Measurements from ENCODE around the gene TM9SF3. TPM values are rescaled to one million over a fixed set of nuclear protein-coding genes. Genes with fewer than 3 reads are reported as not detected.

Gene TM9SF3
- total RNA-seq, 4 donors from 2014 or later: 54.4 to 67.9 (median 59.5) TPM

GRCh38 chr10:96517284-96517683 lies 69.5 kb downstream of the TM9SF3 start:
- intact Hi-C loops (cut with DNase I; ENCODE audit: low total_unique reads): no loop called here

GRCh38 chr10:96516337-96516736 lies 70.5 kb downstream of the TM9SF3 start:
- intact Hi-C loops (cut with DNase I; ENCODE audit: low total_unique reads): no loop called here
- DNase-seq (ENCODE audit: low spot score in 2 of 2): no peak
- H3K4me3 ChIP-seq (ENCODE audit: low read depth, poor library complexity, severe bottlenecking): no peak overlapping the region
- 69 to 76% methylated on average over 2 of the region's 2 CpGs for WGBS, 2 donors
- TF ChIP-seq POLR2A (IDR thresholded peaks at IDR 0.05) (no peak), CTCF (IDR thresholded peaks at IDR 0.05) (no peak)

More at GRCh38 chr10:96517284-96517683, 69.5 kb downstream of the TM9SF3 start:
- H3K4me3 ChIP-seq (ENCODE audit: low read depth, poor library complexity, severe bottlenecking): no peak overlapping the region
- no peak for TF ChIP-seq POLR2A (IDR thresholded peaks at IDR 0.05)
- TF ChIP-seq CTCF (IDR thresholded peaks at IDR 0.05): no peak
- 89 to 91% methylated on average over 1 of the region's 1 CpG for WGBS, 2 donors
- no peak for DNase-seq (ENCODE audit: low spot score in 2 of 2)

- TF ChIP-seq POLR2A (IDR thresholded peaks at IDR 0.05) (no peak), CTCF (IDR thresholded peaks at IDR 0.05) (no peak)
- WGBS, 2 donors: 2% methylated on average over 29 to 39 of the region's 68 CpGs
- intact Hi-C loops (cut with DNase I; ENCODE audit: low total_unique reads): no loop called here
- DNase-seq (ENCODE audit: low spot score in 2 of 2): peak; percentile 51 to 94
- peak within 1 kb of the TSS; percentile 27 for H3K4me3 ChIP-seq (ENCODE audit: low read depth, poor library complexity, severe bottlenecking)
These were observed 72.9 kb downstream of the TM9SF3 start, which contains the start of gene TLL2 for GRCh38 chr10:96513698-96514561. Gene TLL2, minus strand, starts transcription at chr10:96513926. Its CDS starts 241 bp downstream, at chr10:96513685.

GRCh38 chr10:96513305-96513697 lies 73.5 kb downstream of the TM9SF3 start:
- H3K4me3 ChIP-seq (ENCODE audit: low read depth, poor library complexity, severe bottlenecking): peak overlapping the region; percentile 27
- TF ChIP-seq POLR2A (IDR thresholded peaks at IDR 0.05): no peak
- no peak for TF ChIP-seq CTCF (IDR thresholded peaks at IDR 0.05)
- no peak for DNase-seq (ENCODE audit: low spot score in 2 of 2)
- WGBS, 2 donors: 0 to 1% methylated on average over 15 to 20 of the region's 31 CpGs
- intact Hi-C loops (cut with DNase I; ENCODE audit: low total_unique reads): no loop called here

- H3K4me3 ChIP-seq (ENCODE audit: low read depth, poor library complexity, severe bottlenecking): peak overlapping the region; percentile 27
- DNase-seq (ENCODE audit: low spot score in 2 of 2): no peak
- WGBS, 2 donors: 3 to 5% methylated on average over 42 to 65 of the region's 65 CpGs
- intact Hi-C loops (cut with DNase I; ENCODE audit: low total_unique reads): no loop called here
- TF ChIP-seq CTCF (IDR thresholded peaks at IDR 0.05) (no peak), POLR2A (IDR thresholded peaks at IDR 0.05) (no peak)
These were observed 74.1 kb downstream of the TM9SF3 start for GRCh38 chr10:96512524-96513304.
